SKM-1 (cell line): ENCODE results near the gene PDCD11.
"Not testable (repeated sequence)": the region's sequence is repeated elsewhere in the genome, so short reads cannot be mapped to it uniquely, and the experiment has no call there.

Source experiments
- DNase-seq: peaks from one replicate; lab custom pipeline; 2025; ENCODE audit not compliant: unreplicated experiment; lab: John Stamatoyannopoulos, UW

Gene PDCD11

GRCh38 chr10:103417148-103417469, 20.7 kb downstream of the PDCD11 start:
- DNase-seq = not testable (repeated sequence)

DNA sequence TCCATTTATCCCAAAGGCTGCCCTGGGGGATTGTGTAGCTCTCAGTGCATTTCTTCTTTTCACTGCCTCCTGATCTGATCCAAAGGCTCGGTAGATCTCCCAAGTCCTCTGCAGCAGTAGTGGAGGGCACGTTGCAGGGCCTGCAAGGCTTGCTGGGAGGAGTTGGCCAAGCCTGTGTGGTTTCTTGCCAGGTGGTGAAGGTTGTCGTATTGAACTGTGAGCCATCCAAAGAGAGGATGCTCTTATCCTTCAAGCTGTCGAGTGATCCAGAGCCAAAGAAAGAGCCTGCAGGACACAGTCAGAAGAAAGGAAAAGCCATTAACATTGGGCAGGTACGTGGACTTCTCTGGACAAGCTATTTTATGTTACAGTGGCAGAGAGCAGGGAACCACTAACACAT, 21.2 kb downstream of the PDCD11 start:
- DNase-seq = no peak

DNA sequence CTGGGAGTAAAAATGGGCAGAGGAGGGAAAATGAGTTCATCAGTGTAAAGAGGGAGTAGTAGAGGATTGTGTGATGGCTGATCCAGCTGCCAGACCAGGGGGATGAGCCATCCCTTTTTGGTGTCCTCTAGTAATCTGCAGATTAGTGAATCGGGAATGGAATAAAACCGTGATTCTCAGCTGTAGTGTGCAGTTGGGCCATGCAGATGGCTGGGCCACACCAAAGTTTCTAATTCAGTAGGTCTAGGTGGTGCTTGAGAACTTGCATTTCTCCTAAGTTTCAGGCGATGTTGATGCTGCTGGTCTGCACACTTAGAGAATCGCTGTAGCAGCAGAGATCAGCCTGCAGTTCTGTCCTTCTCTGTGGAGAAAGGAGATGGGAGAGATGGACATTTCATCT, 22.7 kb downstream of the PDCD11 start:
- no peak for DNase-seq

- no peak for DNase-seq
Observed at GRCh38 chr10:103423748-103424147, 27.3 kb downstream of the PDCD11 start.

DNA sequence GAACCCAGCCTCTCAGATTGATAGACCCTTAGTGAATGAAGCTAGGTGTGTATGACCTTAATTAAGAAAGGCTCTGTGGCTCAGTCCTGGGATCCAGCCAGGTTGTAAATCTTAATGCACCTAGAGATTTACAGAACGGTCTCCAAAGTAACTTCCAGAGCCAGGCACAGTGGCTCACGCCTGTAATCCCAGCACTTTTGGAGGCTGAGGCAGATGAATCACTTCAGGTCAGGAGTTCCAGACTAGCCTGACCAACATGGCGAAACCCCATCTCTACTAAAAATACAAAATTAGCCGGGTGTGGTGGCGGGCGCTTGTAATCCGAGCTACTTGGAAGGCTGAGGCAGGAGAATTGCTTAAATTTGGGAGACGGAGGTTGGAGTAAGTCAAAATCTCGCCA, 31.4 kb downstream of the PDCD11 start:
- no peak for DNase-seq

- DNase-seq = no peak
Observed at GRCh38 chr10:103428989-103429643, 32.7 kb downstream of the PDCD11 start.

- DNase-seq = no peak
Observed at GRCh38 chr10:103429647-103430046, 33.2 kb downstream of the PDCD11 start.

DNA sequence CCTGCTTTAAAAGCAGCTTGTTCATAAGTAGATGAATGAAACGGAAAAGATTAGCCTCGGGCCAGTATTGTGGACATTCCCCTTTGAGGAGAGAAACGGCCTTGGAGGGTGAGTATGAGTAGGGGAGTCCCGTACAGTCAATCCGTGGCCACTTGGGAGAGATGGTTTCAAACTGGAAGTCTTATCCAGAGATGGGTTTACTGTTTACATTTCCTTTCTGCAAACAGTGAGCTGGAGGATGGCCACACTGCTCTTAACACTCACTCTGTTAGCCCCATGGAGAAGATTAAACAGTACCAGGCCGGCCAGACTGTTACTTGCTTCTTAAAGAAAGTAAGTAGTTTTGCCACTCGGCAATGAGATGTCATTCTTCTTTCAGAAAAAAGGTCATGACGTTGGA, 35.5 kb downstream of the PDCD11 start:
- no peak for DNase-seq

DNA sequence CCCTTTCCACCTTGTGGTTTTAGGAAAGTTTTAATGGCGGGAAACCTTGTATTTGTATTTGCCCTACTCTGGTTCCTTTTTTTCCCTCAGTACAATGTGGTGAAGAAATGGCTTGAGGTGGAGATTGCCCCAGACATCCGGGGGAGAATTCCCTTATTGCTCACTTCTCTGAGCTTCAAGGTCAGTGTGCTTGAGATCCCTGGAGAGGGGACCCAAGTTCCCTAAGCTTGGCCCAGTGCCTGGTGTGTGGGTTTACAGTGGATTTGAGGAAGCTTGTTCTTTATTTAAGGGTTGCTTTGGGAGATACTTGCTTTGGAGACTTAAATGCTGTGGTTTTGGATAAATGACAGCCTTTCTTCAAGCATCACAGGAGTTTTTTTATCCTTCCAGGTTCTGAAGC, 37.4 kb downstream of the PDCD11 start:
- DNase-seq = no peak

DNA sequence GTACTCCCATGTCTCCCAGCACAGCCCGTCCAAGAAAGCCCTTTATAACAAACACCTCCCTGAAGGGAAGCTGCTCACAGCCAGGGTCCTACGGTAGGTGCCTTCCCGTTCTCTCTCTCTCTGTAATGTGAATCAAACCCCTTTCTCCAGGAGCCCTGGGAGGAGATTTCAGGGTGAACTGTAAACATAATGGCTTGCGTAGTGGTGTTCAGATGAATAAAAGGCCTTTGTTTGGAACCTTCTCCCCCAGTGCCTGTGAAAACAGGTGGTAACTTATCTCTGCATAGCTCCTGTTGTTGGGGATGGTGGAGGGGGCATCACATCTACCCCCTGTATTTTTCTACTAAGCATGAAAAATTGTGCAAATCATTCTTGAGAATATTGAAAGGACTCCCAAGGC, 43.4 kb downstream of the PDCD11 start:
- no peak for DNase-seq

GRCh38 chr10:103440416-103440815, 44.0 kb downstream of the PDCD11 start:
- DNase-seq = no peak

DNA sequence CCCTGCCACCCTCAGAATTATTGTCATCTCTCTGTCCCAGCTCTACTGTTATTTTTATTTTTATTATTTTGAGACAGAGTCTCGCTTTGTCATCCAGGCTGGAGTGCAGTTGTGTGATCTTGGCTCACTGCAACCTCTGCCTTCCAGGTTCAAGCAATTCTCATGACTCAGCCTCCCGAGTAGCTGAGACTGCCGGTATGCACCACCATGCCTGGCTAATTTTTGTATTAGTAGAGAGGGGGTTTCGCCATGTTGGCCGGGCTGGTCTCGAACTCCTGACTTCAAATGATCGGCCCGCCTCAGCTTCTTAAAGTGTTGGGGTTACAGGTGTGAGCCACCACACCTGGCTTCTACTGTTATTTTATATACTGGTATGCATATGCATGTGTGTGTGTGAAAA, 44.8 kb downstream of the PDCD11 start:
- DNase-seq = no peak

DNA sequence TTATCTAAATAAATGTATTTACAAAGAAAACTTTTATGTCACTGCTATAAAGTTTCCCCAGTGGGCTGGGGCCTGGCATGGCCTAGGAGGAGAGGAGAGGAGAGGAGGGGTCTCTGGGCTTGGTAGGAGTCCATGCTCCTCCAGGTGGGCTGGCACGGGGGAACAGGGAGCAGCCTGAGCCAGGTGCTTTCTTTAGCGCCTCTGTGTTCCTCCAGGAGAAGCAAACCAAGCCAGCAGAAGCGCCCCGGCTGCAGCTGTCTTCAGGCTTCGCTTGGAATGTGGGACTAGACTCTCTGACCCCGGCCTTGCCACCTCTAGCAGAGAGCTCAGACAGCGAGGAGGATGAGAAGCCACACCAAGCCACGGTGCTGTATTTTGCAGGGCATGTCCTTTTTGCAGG, 45.2 kb downstream of the PDCD11 start:
- DNase-seq = no peak

- no peak for DNase-seq
Observed at GRCh38 chr10:103442031-103442461, 45.6 kb downstream of the PDCD11 start.

GRCh38 chr10:103443475-103444185, 47.2 kb downstream of the PDCD11 start:
- no peak for DNase-seq

DNA sequence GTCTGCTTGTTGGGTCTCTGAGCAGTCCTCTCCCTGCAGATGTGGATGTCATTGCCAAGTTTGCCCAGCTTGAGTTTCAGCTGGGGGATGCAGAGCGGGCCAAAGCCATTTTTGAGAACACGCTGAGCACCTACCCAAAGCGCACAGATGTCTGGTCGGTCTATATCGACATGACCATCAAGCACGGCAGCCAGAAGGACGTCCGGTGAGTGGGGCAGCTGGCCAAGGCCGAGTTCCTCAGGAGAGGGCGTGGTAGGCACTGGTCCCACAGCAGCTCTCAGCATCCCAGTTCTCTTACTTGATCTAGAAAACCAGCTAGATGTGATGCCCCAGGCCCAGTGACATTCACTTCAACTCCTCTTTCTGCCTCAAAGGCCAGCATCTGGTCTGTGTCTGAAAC, 48.1 kb downstream of the PDCD11 start:
- no peak for DNase-seq

DNA sequence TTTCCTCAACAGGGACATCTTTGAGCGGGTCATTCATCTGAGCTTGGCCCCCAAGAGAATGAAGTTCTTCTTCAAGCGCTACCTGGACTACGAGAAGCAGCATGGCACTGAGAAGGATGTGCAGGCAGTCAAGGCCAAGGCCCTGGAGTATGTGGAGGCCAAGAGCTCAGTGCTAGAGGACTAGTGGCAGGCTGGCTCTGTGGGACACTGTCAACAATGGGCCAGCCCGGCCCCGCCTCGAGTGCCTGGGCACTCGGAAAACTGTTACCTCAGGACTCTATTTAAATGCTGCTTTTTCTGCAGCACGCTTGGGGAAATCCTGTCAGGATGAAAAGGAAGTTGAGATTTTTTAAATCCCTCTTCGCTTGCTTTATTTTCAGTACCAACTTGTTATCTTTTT, 48.9 kb downstream of the PDCD11 start:
- DNase-seq = no peak

- no peak for DNase-seq
Observed at GRCh38 chr10:103445767-103446567, 49.5 kb downstream of the PDCD11 start.

GRCh38 chr10:103447187-103447586, 50.8 kb downstream of the PDCD11 start:
- DNase-seq = no peak

DNA sequence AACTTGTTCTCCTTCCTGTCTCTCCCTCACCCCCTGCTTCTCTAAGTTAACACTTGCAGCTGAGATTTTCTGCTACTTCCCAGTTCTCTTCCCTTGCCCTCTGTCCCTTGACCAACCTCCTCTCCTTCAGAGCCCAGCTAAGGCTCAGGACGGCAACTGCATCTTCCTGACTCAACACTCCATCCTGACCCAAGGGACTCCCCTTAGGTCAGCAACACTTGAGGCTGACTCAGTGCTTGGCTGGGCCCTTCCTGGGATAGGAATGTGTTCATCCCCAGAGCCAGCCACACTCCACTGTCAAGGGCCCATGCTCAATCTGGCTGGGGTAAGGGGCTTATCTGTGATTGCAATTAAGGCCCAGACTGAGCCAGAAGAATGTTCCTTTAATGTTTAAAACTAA, 52.3 kb downstream of the PDCD11 start:
- DNase-seq = no peak

DNA sequence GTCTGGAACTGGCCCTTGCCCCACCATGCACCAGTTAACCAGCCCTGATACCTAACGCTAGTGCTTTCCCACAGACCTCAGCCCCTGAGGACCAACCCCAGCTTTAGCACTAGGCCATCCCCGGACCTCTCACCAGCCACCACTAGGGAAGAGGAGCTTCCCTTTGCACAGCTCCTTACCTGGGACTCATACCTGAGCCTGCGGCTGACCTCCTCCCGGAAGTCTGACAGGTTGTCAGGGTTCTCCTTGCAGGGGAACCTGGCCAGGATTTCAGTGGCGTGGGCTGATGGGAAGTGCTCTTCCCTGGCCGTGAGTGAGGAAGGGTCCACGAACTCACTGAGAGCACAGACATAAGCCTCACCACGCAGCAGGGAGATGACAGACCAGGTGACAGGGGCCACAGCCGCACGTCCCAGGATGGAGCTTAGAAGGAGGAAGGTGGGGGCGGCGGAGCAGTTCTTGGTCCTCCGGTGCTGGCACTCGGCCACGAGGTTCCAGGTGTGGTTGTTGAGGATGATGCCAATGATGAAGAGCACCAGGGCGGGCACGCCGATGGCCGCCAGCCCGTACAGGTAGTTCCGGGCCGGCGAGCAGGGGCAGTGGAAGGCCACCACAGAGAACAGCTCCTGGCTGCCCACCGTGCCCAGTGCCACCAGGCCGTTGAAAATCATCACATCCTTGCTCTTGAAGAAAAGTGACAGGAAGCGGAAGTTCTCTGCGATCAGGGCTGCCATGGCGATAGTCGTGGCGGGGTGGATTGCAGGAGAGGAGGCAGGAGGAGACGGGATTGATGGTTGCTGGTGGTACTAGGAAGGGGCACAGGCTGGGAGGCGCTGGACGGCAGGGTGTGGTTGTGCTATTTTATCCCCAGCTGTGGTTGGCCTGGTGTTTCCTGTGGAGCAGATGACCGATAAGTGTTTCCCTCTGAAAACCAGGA, 53.0 kb downstream of the PDCD11 start:
- no peak for DNase-seq
